CD14-positive monocyte (primary cell): ENCODE data around the gene STIM1. TPM values are rescaled to one million over a fixed set of nuclear protein-coding genes. Genes with fewer than 3 reads are reported as not detected.

ENCODE experiments used
- DNase-seq, 3 donors: peaks; one replicate each; pipeline ENCODE4 v3.0.0-alpha.2; 2011 to 2022
- H2AFZ ChIP-seq: 2 replicates; pipeline ENCODE4 v1.6.0; 2012; ENCODE audit warnings: mild to moderate bottlenecking, low read depth, low read length, inconsistent platforms; ENCODE audit not compliant: insufficient read depth, poor library complexity, severe bottlenecking
- H3K27ac ChIP-seq, 2 donors: 1 replicate in 1 of 2; 2 replicates in 1 of 2; pipeline ENCODE4 v1.5.1; 2012 to 2013; ENCODE audit warnings: low read length in 2 of 2, control low read depth in 1 of 2, inconsistent platforms in 1 of 2, low read depth in 1 of 2, mild to moderate bottlenecking in 1 of 2
- H3K27me3 ChIP-seq, 2 donors: one replicate each; pipeline versions ENCODE4 v1.6.0 to v1.6.1; 2011 to 2013; ENCODE audit warnings: low read length in 2 of 2; ENCODE audit not compliant: control insufficient read depth in 2 of 2, insufficient read depth in 2 of 2
- H3K36me3 ChIP-seq, 2 donors: replicated peaks in 1 of 2; 1 replicate in 1 of 2; 2 replicates in 1 of 2; pipeline versions ENCODE4 v1.5.1 to v1.6.1; 2012 to 2013; ENCODE audit warnings: low read length in 2 of 2, control low read depth in 1 of 2, inconsistent platforms in 1 of 2, mild to moderate bottlenecking in 1 of 2; ENCODE audit not compliant: insufficient read depth in 2 of 2, control insufficient read depth in 1 of 2
- H3K4me1 ChIP-seq, 2 donors: 1 replicate in 1 of 2; 2 replicates in 1 of 2; pipeline versions ENCODE4 v1.5.1 to v1.6.1; 2012 to 2013; ENCODE audit warnings: low read length in 2 of 2, control low read depth in 1 of 2, inconsistent platforms in 1 of 2, mild to moderate bottlenecking in 1 of 2, moderate library complexity in 1 of 2; ENCODE audit not compliant: insufficient read depth in 2 of 2, control insufficient read depth in 1 of 2
- H3K4me2 ChIP-seq: replicated peaks from 2 replicates; pipeline ENCODE3; 2012; ENCODE audit warnings: low read length, moderate library complexity, mild to moderate bottlenecking; ENCODE audit not compliant: poor library complexity, severe bottlenecking; ENCODE audit errors: extremely low read depth
- H3K4me3 ChIP-seq, 3 experiments: fragments of 200-600 bp in 1 of 3; sonication (generic) in 1 of 3; replicated peaks in 1 of 3; 1 replicate in 2 of 3; 2 replicates in 1 of 3; pipeline ENCODE4 v1.5.1; 2011 to 2013; ENCODE audit warnings: low read length in 3 of 3, mild to moderate bottlenecking in 3 of 3, control low read depth in 2 of 3, low read depth in 2 of 3, inconsistent platforms in 1 of 3, moderate library complexity in 1 of 3
- H3K79me2 ChIP-seq: 2 replicates; pipeline ENCODE4 v1.6.0; 2012; ENCODE audit warnings: mild to moderate bottlenecking, control low read depth, inconsistent platforms, low read length, moderate library complexity; ENCODE audit not compliant: insufficient read depth
- H3K9ac ChIP-seq: 2 replicates; pipeline ENCODE4 v1.6.0; 2017; ENCODE audit warnings: low read length, mild to moderate bottlenecking; ENCODE audit not compliant: insufficient read depth, poor library complexity, severe bottlenecking
- H3K9me3 ChIP-seq, 2 donors: replicated peaks in 1 of 2; 1 replicate in 1 of 2; 2 replicates in 1 of 2; pipeline versions ENCODE4 v1.5.1 to v1.6.1; 2012 to 2013; ENCODE audit warnings: low read length in 2 of 2, control low read depth in 1 of 2; ENCODE audit not compliant: control insufficient read depth in 1 of 2, insufficient read depth in 1 of 2
- H4K20me1 ChIP-seq: 2 replicates; pipeline ENCODE4 v1.6.0; 2012; ENCODE audit warnings: mild to moderate bottlenecking, low read length, control low read depth, moderate library complexity; ENCODE audit not compliant: insufficient read depth
- H3K27ac Mint-ChIP-seq, 7 donors: one replicate each; pipeline ENCODE4 v1.8.0; 2020; ENCODE audit warnings: mild to moderate bottlenecking in 7 of 7, mixed read lengths in 7 of 7, moderate library complexity in 6 of 7, inconsistent platforms in 2 of 7
- H3K27me3 Mint-ChIP-seq, 3 donors: one replicate each; pipeline ENCODE4 v1.8.0; 2021 to 2022; ENCODE audit warnings: low read depth in 3 of 3, mild to moderate bottlenecking in 3 of 3, mixed read lengths in 3 of 3, moderate library complexity in 3 of 3, inconsistent platforms in 1 of 3
- H3K36me3 Mint-ChIP-seq, 2 donors: one replicate each; pipeline ENCODE4 v1.8.0; 2020; ENCODE audit warnings: mixed read lengths in 2 of 2, inconsistent platforms in 1 of 2, mild to moderate bottlenecking in 1 of 2
- H3K4me1 Mint-ChIP-seq: one replicate; pipeline ENCODE4 v1.8.0; 2020; ENCODE audit warnings: mild to moderate bottlenecking, mixed read lengths
- H3K4me3 Mint-ChIP-seq, 2 donors: one replicate each; pipeline ENCODE4 v1.8.0; 2020; ENCODE audit warnings: mild to moderate bottlenecking in 2 of 2, mixed read lengths in 2 of 2, moderate library complexity in 1 of 2
- H3K9me3 Mint-ChIP-seq, 7 donors: one replicate each; pipeline ENCODE4 v1.8.0; 2020 to 2022; ENCODE audit warnings: mixed read lengths in 7 of 7, mild to moderate bottlenecking in 6 of 7, moderate library complexity in 6 of 7, inconsistent platforms in 2 of 7
- CTCF ChIP-seq: fragments of 200-600 bp; IDR thresholded peaks from one replicate; pipeline ENCODE4 v1.8.0; 2022; ENCODE audit warnings: antibody characterized with exemption, mild to moderate bottlenecking
- WGBS: methylation state at CpG from one replicate; pipeline ENCODE4 v1.1.5; 2013; ENCODE audit warnings: missing lambda C conversion rate; ENCODE audit not compliant: insufficient coverage; 5-methylcytosine and 5-hydroxymethylcytosine counted together
- intact Hi-C, 2 donors: fragments of 100-400 bp; cut with micrococcal nuclease; formaldehyde crosslinking; loops; one replicate each; pipeline versions ENCODE4 v1.15.0 to v1.15.1; 2023
- polyA plus RNA-seq, 3 donors: library from polyadenylated mRNA; depleted of rRNA in 1 of 3; unstranded in 2 of 3; stranded (reverse) in 1 of 3; fragments of 300-500 nt in 2 of 3; fragments of >200 nt in 1 of 3; fragmentation: Illumina TruSeq in 2 of 3; gene quantifications; 1 replicate in 2 of 3; 2 replicates in 1 of 3; pipeline ENCODE4 v1.2.3, GENCODE V29; 2012 to 2021

Gene STIM1
- polyA plus RNA-seq, 3 donors, result 14.0 to 68.6 (median 21.0) TPM

- no peak overlapping the region for H3K4me2 ChIP-seq
- Mint-ChIP-seq H3K4me3 (no peak overlapping the region), H3K9me3 (peaks cover 0 to 9% (median 3%) of the 10 kb centered on the region in 7 donors), H3K36me3 (peaks cover 42 to 65% of the 10 kb centered on the region in 2 donors), H3K27ac (peak overlapping the region in 3 of 7 donors; percentile 2 to 32 (median 25)), H3K4me1 (peaks cover 15% of the 10 kb centered on the region), H3K27me3 (no peaks in the 10 kb centered on the region)
- H3K27ac ChIP-seq, result no peak overlapping the region
- peaks cover 0 to 7% of the 10 kb centered on the region in 2 donors for H3K9me3 ChIP-seq
- H3K36me3 ChIP-seq, result peaks cover 27 to 64% of the 10 kb centered on the region in 2 donors
- WGBS, result no CpG with 5 or more reads among the region's 3 CpGs
- no peak overlapping the region for H3K4me3 ChIP-seq
- H3K79me2 ChIP-seq, result peaks cover 43% of the 10 kb centered on the region
- H3K9ac ChIP-seq, result no peak overlapping the region
- peaks cover 0 to 3% of the 10 kb centered on the region in 2 donors for H3K4me1 ChIP-seq
- DNase-seq, result no peak
- intact Hi-C loops, result no loop called here
- H4K20me1 ChIP-seq, result peaks cover 82% of the 10 kb centered on the region
- no peak overlapping the region for H2AFZ ChIP-seq
- H3K27me3 ChIP-seq, result no peaks in the 10 kb centered on the region
- TF ChIP-seq CTCF, result no peak
These were observed 169.9 kb downstream of the STIM1 start for GRCh38 chr11:4025248-4025966.

GRCh38 chr11:4025967-4026324, 170.5 kb downstream of the STIM1 start:
- H3K9ac ChIP-seq, result no peak overlapping the region
- H3K36me3 ChIP-seq, result peaks cover 27 to 64% of the 10 kb centered on the region in 2 donors

More at GRCh38 chr11:4025967-4026324, 170.5 kb downstream of the STIM1 start:
- Mint-ChIP-seq H3K36me3 (peaks cover 42 to 61% of the 10 kb centered on the region in 2 donors), H3K27me3 (no peaks in the 10 kb centered on the region), H3K27ac (no peak overlapping the region), H3K4me1 (peaks cover 11% of the 10 kb centered on the region), H3K4me3 (no peak overlapping the region), H3K9me3 (peaks cover 0 to 9% (median 3%) of the 10 kb centered on the region in 7 donors)
- H3K4me1 ChIP-seq, result peaks cover 0 to 3% of the 10 kb centered on the region in 2 donors
- DNase-seq, result no peak
- H3K4me3 ChIP-seq, result no peak overlapping the region
- no peak for TF ChIP-seq CTCF
- WGBS, result 100% methylated on average over 1 of the region's 2 CpGs
- H3K4me2 ChIP-seq, result no peak overlapping the region
- peaks cover 40% of the 10 kb centered on the region for H3K79me2 ChIP-seq
- intact Hi-C loops, result no loop called here
- H3K9me3 ChIP-seq, result peaks cover 0 to 7% of the 10 kb centered on the region in 2 donors
- H2AFZ ChIP-seq, result no peak overlapping the region
- H3K27me3 ChIP-seq, result no peaks in the 10 kb centered on the region
- no peak overlapping the region for H3K27ac ChIP-seq
- H4K20me1 ChIP-seq, result peaks cover 77% of the 10 kb centered on the region
